Uterus (tissue), 2 donors: Measurements from ENCODE around the gene WDPCP.

Experiments
- POLR2A ChIP-seq, 2 donors: fragments of 450-650 bp; IDR thresholded peaks; one replicate each; pipeline ENCODE4 v1.6.1; 2016; ENCODE audit warnings: antibody characterized with exemption in 2 of 2, mild to moderate bottlenecking in 1 of 2, moderate library complexity in 1 of 2
- TF ChIP-seq, protein P1 (sequence below), 4 experiments: fragments of 200-600 bp in 2 of 4; fragments of 450-650 bp in 2 of 4; sonication (generic) in 2 of 4; IDR thresholded peaks; one replicate each; pipeline ENCODE4 v1.5.1; 2016 to 2019; ENCODE audit warnings: antibody characterized with exemption in 4 of 4, mild to moderate bottlenecking in 2 of 4, moderate library complexity in 1 of 4

DNA sequence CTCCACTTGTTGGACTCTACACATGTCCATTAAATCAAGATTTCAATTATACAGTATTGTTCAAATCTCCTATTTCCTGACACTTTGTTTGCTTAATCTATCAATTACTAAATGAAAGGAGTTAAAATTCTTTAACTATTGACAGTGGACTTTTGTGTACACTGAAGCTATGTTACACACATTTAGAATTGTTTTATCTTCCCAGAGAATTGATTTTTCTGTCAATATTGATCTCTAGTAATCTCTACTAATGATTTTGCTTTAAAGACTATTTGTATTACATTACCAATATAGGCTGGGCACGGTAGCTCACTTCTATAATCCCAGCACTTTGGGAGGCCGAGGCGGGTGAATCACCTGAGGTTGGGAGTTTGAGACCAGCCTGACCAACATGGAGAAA lies 215.7 kb downstream of the WDPCP start:
- TF ChIP-seq, protein P1, sequence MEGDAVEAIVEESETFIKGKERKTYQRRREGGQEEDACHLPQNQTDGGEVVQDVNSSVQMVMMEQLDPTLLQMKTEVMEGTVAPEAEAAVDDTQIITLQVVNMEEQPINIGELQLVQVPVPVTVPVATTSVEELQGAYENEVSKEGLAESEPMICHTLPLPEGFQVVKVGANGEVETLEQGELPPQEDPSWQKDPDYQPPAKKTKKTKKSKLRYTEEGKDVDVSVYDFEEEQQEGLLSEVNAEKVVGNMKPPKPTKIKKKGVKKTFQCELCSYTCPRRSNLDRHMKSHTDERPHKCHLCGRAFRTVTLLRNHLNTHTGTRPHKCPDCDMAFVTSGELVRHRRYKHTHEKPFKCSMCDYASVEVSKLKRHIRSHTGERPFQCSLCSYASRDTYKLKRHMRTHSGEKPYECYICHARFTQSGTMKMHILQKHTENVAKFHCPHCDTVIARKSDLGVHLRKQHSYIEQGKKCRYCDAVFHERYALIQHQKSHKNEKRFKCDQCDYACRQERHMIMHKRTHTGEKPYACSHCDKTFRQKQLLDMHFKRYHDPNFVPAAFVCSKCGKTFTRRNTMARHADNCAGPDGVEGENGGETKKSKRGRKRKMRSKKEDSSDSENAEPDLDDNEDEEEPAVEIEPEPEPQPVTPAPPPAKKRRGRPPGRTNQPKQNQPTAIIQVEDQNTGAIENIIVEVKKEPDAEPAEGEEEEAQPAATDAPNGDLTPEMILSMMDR (IDR thresholded peaks at IDR 0.05), result no peak
- TF ChIP-seq POLR2A (IDR thresholded peaks at IDR 0.05), result no peak
